Ishikawa (cell line): ENCODE measurements around the gene LHPP.

ENCODE experiments used
- CEBPB ChIP-seq: IDR thresholded peaks from 2 replicates; pipeline ENCODE4 v1.6.1; 2012
- CREB1 ChIP-seq: IDR thresholded peaks from 2 replicates; pipeline ENCODE4 v1.6.1; 2012; ENCODE audit warnings: low read depth
- EGR1 ChIP-seq: IDR thresholded peaks from 2 replicates; pipeline ENCODE4 v1.6.1; 2012
- EP300 ChIP-seq: IDR thresholded peaks from 2 replicates; pipeline ENCODE4 v1.6.1; 2012; ENCODE audit warnings: borderline replicate concordance
- FOXM1 ChIP-seq: IDR thresholded peaks from 2 replicates; pipeline ENCODE4 v1.6.1; 2012; ENCODE audit warnings: low read depth, borderline replicate concordance
- NFIC ChIP-seq: IDR thresholded peaks from 2 replicates; pipeline ENCODE4 v1.6.1; 2012
- RAD21 ChIP-seq: IDR thresholded peaks from 2 replicates; pipeline ENCODE4 v1.6.1; 2012; ENCODE audit warnings: low read depth
- TAF1 ChIP-seq: IDR thresholded peaks from 2 replicates; pipeline ENCODE4 v1.6.1; 2012; ENCODE audit warnings: low read depth, mild to moderate bottlenecking
- TCF12 ChIP-seq: IDR thresholded peaks from 2 replicates; pipeline ENCODE4 v1.6.1; 2012; ENCODE audit warnings: low read depth
- TEAD4 ChIP-seq: IDR thresholded peaks from 2 replicates; pipeline ENCODE4 v1.6.1; 2012
- YY1 ChIP-seq: IDR thresholded peaks from 2 replicates; pipeline ENCODE4 v1.6.1; 2012; ENCODE audit warnings: low read depth
- ZBTB7A ChIP-seq: IDR thresholded peaks from 2 replicates; pipeline ENCODE4 v1.6.1; 2012; ENCODE audit warnings: low read depth
- TF ChIP-seq, protein P1 (sequence below): IDR thresholded peaks from 2 replicates; pipeline ENCODE4 v1.6.1; 2012; ENCODE audit warnings: low read depth, mild to moderate bottlenecking
- TF ChIP-seq, protein P2 (sequence below): IDR thresholded peaks from 2 replicates; pipeline ENCODE4 v1.6.1; 2012
- TF ChIP-seq, protein P3 (sequence below): IDR thresholded peaks from 2 replicates; pipeline ENCODE4 v1.6.1; 2012

LHPP gene

DNA sequence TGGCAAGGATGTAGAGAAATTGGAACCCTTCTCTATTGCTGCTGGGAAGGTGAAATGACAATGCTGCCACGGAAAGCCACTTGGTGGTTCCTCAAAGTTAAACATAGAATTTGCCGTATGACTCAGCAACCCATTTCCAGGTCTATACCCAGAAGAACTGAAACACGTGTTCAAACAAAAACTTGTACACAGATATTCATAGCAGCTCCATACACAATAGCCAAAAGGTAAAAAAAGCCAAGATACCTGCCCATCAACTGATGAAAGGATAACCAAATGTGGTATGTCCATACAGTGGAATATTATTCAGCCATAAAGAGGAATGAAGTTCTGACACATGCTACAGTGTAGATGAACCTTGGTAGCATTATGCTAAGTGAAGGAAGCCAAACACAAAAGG lies 39.1 kb downstream of the LHPP start:
- TF ChIP-seq EP300 (no peak), CREB1 (no peak), TAF1 (no peak)
- TF ChIP-seq, protein P1, sequence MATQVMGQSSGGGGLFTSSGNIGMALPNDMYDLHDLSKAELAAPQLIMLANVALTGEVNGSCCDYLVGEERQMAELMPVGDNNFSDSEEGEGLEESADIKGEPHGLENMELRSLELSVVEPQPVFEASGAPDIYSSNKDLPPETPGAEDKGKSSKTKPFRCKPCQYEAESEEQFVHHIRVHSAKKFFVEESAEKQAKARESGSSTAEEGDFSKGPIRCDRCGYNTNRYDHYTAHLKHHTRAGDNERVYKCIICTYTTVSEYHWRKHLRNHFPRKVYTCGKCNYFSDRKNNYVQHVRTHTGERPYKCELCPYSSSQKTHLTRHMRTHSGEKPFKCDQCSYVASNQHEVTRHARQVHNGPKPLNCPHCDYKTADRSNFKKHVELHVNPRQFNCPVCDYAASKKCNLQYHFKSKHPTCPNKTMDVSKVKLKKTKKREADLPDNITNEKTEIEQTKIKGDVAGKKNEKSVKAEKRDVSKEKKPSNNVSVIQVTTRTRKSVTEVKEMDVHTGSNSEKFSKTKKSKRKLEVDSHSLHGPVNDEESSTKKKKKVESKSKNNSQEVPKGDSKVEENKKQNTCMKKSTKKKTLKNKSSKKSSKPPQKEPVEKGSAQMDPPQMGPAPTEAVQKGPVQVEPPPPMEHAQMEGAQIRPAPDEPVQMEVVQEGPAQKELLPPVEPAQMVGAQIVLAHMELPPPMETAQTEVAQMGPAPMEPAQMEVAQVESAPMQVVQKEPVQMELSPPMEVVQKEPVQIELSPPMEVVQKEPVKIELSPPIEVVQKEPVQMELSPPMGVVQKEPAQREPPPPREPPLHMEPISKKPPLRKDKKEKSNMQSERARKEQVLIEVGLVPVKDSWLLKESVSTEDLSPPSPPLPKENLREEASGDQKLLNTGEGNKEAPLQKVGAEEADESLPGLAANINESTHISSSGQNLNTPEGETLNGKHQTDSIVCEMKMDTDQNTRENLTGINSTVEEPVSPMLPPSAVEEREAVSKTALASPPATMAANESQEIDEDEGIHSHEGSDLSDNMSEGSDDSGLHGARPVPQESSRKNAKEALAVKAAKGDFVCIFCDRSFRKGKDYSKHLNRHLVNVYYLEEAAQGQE, result no peak

DNA sequence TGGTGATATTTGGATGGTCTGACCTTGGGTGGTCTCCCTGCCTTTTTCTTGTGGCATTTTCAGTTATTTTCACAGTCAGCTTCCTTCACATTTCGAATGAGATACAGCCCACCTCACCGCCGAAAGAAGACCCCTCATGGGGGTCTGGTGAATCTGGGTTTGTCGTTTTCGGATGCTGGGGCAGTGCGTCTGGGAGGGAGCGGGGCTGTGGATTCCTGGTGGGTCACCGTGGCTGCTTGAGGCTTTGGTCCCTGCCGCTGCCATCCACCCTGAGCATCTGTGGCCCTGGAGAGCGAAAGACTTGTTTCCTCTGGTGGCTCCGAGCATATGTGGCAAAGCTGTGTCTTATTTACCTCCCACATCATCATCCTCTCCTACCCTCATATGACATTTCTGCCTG lies 43.1 kb downstream of the LHPP start:
- TF ChIP-seq EP300 (no peak), CEBPB (no peak), TAF1 (no peak), TCF12 (no peak), EGR1 (no peak), ZBTB7A (no peak)
- TF ChIP-seq, protein P2, sequence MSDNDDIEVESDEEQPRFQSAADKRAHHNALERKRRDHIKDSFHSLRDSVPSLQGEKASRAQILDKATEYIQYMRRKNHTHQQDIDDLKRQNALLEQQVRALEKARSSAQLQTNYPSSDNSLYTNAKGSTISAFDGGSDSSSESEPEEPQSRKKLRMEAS, result no peak
- TF ChIP-seq, protein P3, sequence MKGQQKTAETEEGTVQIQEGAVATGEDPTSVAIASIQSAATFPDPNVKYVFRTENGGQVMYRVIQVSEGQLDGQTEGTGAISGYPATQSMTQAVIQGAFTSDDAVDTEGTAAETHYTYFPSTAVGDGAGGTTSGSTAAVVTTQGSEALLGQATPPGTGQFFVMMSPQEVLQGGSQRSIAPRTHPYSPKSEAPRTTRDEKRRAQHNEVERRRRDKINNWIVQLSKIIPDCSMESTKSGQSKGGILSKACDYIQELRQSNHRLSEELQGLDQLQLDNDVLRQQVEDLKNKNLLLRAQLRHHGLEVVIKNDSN, result no peak

DNA sequence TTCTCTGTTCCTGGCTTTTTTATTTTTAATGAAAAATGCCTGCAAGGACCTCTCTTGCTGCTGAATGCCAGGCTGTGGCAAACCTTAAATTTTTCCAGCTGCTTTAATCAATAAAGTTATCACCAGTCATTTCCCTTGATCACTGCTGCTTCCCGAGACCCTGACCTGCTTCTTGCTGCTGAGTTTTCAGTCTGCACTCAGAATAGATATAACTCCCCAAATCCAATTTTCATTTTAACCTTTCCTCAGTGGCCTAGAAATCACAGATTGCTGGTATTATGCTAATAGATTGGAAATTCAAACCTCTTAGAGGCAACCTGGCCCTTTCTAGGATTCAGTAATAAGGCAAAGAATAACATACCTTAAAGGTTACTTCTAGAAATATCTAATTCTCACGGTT lies 43.7 kb downstream of the LHPP start:
- TF ChIP-seq, protein P3, result no peak
- no peak for TF ChIP-seq YY1
- no peak for TF ChIP-seq TEAD4
- TF ChIP-seq ZBTB7A, result no peak
- TF ChIP-seq, protein P1, result no peak
- no peak for TF ChIP-seq TAF1
- no peak for TF ChIP-seq NFIC
- TF ChIP-seq RAD21, result no peak
- no peak for TF ChIP-seq TCF12
- TF ChIP-seq EP300, result no peak
- TF ChIP-seq FOXM1, result no peak
- TF ChIP-seq EGR1, result no peak
- TF ChIP-seq CREB1, result no peak
- TF ChIP-seq, protein P2, result no peak
- no peak for TF ChIP-seq CEBPB

DNA sequence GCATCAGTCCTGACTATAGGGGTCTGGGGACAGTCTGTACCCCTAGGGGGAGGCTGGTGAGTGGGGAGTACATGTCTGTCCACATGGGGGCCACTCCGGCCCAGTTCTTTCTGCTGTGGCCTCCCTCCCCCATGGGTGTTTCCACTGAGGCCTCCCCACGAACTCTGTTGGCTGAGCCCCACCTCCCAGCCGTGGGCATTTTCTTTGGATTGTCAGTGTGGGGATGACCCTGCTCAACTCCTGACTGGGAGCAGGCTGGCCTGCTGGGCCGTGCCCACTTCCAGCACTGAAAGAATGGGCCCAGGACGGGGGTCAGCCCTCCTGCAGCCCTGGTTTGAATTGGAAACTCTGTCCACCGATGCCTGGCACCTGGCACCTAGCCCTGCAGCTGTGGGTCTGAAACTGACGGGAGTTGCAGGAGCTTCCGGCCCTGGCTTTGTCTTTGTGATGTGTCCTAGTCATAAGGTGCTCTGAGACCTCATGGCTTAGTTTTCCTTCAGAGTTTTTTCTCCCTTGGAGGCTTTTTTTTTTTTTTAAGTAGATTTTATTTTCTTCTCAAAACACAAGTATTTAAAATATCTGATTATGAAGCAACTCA lies 46.5 kb downstream of the LHPP start:
- TF ChIP-seq EP300, result no peak
- no peak for TF ChIP-seq TEAD4
- TF ChIP-seq YY1, result no peak
- no peak for TF ChIP-seq RAD21

DNA sequence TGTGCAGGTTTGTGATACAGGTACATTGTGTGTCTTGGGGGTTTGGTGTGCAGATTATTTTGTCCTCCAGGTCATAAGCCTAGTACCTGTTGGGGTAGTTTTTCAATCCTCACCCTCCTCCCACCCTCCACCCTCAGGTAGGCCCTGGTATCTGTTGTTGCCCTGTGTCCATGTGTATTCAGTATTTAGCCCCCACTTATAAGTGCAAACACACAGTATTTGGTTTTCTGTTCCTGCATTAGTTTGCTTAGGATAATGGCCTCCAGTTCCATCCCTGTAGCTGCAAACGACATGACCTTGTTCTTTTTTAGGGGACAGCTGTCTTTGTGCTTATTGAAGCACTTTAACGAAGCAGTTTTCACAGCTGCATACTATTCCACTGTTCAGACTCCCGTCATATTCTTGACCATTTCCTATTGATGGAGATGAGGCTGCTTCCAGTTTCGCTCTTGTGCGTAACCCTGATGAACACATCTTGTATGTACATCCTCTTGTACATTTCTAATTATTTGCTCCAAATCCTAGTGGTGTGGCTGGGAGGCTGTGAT lies 47.4 kb downstream of the LHPP start:
- TF ChIP-seq FOXM1, result no peak
- TF ChIP-seq YY1, result no peak

DNA sequence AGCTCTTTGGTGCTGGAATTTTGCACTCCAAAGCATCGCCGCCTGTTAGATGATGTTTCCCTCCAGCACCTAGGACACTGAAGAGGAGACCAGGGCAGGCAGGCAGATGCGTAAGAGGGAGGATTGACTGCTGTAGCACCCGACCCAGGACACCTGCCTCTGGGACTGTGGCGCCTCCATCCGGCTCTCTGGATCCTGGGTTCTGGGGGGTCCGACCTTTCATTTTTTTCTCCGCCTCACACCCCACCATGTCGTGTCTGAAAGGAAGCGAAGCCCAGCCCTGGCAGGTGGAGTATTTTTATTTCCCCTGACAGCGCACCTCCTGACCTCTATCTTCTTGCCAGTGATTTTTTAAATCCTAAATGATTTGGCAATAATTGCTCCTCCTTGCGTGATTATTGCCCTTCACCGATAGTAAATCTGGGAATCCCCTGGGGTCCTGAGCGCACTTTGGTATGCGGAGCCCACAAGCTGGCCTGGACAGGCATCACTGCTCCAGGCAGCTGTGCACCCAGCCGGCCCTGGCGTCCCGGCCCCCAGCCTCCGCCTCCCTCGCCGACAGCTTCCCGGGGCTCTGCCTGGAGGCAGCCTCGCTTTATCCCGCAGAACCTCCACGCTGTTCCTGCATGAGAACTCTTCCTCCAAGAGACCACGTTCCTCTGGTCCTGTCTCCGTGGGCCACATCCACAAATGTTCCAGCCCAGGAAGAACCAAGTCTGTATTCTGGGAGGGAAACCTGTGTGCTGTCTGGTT lies 48.4 kb downstream of the LHPP start:
- TF ChIP-seq, protein P1, result no peak
- TF ChIP-seq YY1 (no peak), FOXM1 (no peak), CREB1 (no peak), RAD21 (no peak), TEAD4 (no peak), CEBPB (no peak), TCF12 (no peak), EGR1 (no peak), NFIC (no peak), EP300 (no peak), TAF1 (no peak), ZBTB7A (no peak)
- TF ChIP-seq, protein P3, result no peak
- TF ChIP-seq, protein P2, result no peak
